HG03097 (cell line): Measurements from ENCODE around the gene LVRN.

Source experiments
- ATAC-seq: cut with Tn5 transposase; IDR thresholded peaks from one replicate; pipeline ENCODE4 v1.9.1; 2021; ENCODE audit not compliant: unreplicated experiment, low FRiP score

LVRN gene

GRCh38 chr5:116013207-116013785 is 51.0 kb downstream of the LVRN start:
- no peak for ATAC-seq

- ATAC-seq, result no peak
These were observed 51.7 kb downstream of the LVRN start for GRCh38 chr5:116013936-116014335.

- ATAC-seq, result no peak
These were observed 61.3 kb downstream of the LVRN start for GRCh38 chr5:116023619-116024018.

GRCh38 chr5:116025866-116026265 is 63.6 kb downstream of the LVRN start:
- ATAC-seq, result no peak

- ATAC-seq, result peak; percentile 59
These were observed 69.8 kb downstream of the LVRN start, which contains the start of gene ARL14EPL for GRCh38 chr5:116032094-116032517. Gene ARL14EPL (plus strand): TSS chr5:116032472. CDS start chr5:116051466, 18,994 bp downstream.

GRCh38 chr5:116032991-116033390 is 70.7 kb downstream of the LVRN start:
- no peak for ATAC-seq

- ATAC-seq, result no peak
These were observed 72.8 kb downstream of the LVRN start for GRCh38 chr5:116035123-116035522.

- ATAC-seq, result no peak
These were observed 75.1 kb downstream of the LVRN start for GRCh38 chr5:116037236-116037822.

GRCh38 chr5:116038817-116039216 is 76.5 kb downstream of the LVRN start:
- peak; percentile 71 for ATAC-seq

GRCh38 chr5:116042375-116042774 is 80.1 kb downstream of the LVRN start:
- ATAC-seq, result no peak

- no peak for ATAC-seq
These were observed 81.8 kb downstream of the LVRN start for GRCh38 chr5:116044073-116044472.

- no peak for ATAC-seq
These were observed 83.5 kb downstream of the LVRN start for GRCh38 chr5:116045821-116046220.

GRCh38 chr5:116046261-116046660 is 84.0 kb downstream of the LVRN start:
- ATAC-seq, result no peak

GRCh38 chr5:116046823-116047222 is 84.5 kb downstream of the LVRN start:
- ATAC-seq, result no peak

GRCh38 chr5:116058346-116058936 is 96.2 kb downstream of the LVRN start:
- ATAC-seq, result no peak

GRCh38 chr5:116062352-116062751 is 100.1 kb downstream of the LVRN start:
- ATAC-seq, result no peak

- no peak for ATAC-seq
These were observed 101.7 kb downstream of the LVRN start for GRCh38 chr5:116063950-116064349.

- no peak for ATAC-seq
These were observed 105.9 kb downstream of the LVRN start for GRCh38 chr5:116068028-116068632.

- ATAC-seq, result no peak
These were observed 108.9 kb downstream of the LVRN start for GRCh38 chr5:116071211-116071610.

- no peak for ATAC-seq
These were observed 113.0 kb downstream of the LVRN start for GRCh38 chr5:116075191-116075831.

GRCh38 chr5:116076496-116076895 is 114.2 kb downstream of the LVRN start:
- peak; percentile 100 for ATAC-seq
